GM12892 (cell line): ENCODE results near the gene BAHD1.

ENCODE experiments used
- POLR2A ChIP-seq: IDR thresholded peaks from 2 replicates; pipeline ENCODE4 v1.6.1; 2011; ENCODE audit warnings: low read depth, low read length, control low read depth
- POLR2AphosphoS5 ChIP-seq: IDR thresholded peaks from 2 replicates; pipeline ENCODE4 v1.6.1; 2011; ENCODE audit warnings: low read depth, low read length, control low read depth

DNA sequence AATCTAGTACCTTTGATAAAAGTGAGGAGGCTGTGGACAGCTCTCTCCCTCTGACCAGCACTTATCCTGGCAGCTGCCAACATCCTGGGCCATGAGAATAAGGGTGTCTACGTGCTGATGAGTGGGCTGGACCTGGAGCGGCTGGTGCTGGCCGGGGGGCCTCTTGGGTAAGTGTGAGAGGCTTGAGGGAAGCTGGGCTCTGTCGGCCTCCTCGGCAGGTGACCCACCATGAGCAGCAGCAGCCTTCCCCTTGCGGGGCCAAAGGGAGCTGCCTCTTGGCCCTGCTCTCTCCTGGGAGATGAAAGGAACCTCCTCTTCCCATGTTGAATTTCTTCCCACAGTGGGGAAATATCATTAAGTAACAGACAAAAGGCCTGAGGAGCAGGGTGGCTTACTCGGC, 25.9 kb upstream of the BAHD1 start:
- TF ChIP-seq POLR2A (no peak), POLR2AphosphoS5 (no peak)
